SK-N-SH (cell line): ENCODE results near the gene PLPP2. TPM values are rescaled to one million over a fixed set of nuclear protein-coding genes. Genes with fewer than 3 reads are reported as not detected.

Source experiments
- CTCF ChIA-PET: fragments of 300-600, 350-600 bp; formaldehyde crosslinking; extraction: SDS; loops from one replicate; lab custom pipeline; 2021; lab: Yijun Ruan, JAX
- POLR2A ChIA-PET: fragments of 350-600 bp; sonication (Branson Sonifier 250); formaldehyde crosslinking; extraction: SDS; loops from one replicate; lab custom pipeline; 2020; ENCODE audit warnings: antibody characterized with exemption, inconsistent platforms; lab: Yijun Ruan, JAX
- DNase-seq: peaks from one replicate; pipeline ENCODE4 v3.0.0; 2012
- H2AFZ ChIP-seq: fragments of 200-600 bp; sonication (generic); 2 replicates; pipeline ENCODE4 v1.8.1; 2016; ENCODE audit warnings: antibody characterized with exemption, mild to moderate bottlenecking, low read depth
- H3F3A ChIP-seq: fragments of 200-600 bp; sonication (generic); replicated peaks from 2 replicates; pipeline ENCODE3; 2016; ENCODE audit warnings: antibody characterized with exemption, mild to moderate bottlenecking; ENCODE audit not compliant: insufficient read depth
- H3K27ac ChIP-seq, 2 experiments: fragments of 200-500 bp in 1 of 2; fragments of 200-600 bp in 1 of 2; sonication (Bioruptor generic) in 1 of 2; sonication (generic), shearing (Covaris generic) in 1 of 2; 2 replicates each; pipeline versions ENCODE4 v1.5.1 to v1.6.1; 2014 to 2016; ENCODE audit warnings: low read depth in 2 of 2, inconsistent platforms in 1 of 2, low read length in 1 of 2, mild to moderate bottlenecking in 1 of 2, mixed read lengths in 1 of 2
- H3K27me3 ChIP-seq: fragments of 200-600 bp; sonication (generic), shearing (Covaris generic); 2 replicates; pipeline ENCODE4 v1.6.1; 2016; ENCODE audit warnings: mixed run types; ENCODE audit not compliant: insufficient read depth
- H3K36me3 ChIP-seq, 2 experiments: fragments of 200-500 bp in 1 of 2; fragments of 200-600 bp in 1 of 2; sonication (Bioruptor generic) in 1 of 2; sonication (generic) in 1 of 2; replicated peaks in 1 of 2; 2 replicates each; pipeline versions ENCODE3 to v1.5.1; 2014 to 2016; ENCODE audit warnings: low read length in 1 of 2, mild to moderate bottlenecking in 1 of 2; ENCODE audit not compliant: insufficient read depth in 2 of 2, control insufficient read depth in 1 of 2
- H3K4me1 ChIP-seq, 2 experiments: fragments of 200-500 bp in 1 of 2; fragments of 200-600 bp in 1 of 2; sonication (Bioruptor generic) in 1 of 2; sonication (generic), shearing (Covaris generic) in 1 of 2; 2 replicates each; pipeline versions ENCODE4 v1.5.1 to v1.6.1; 2014 to 2016; ENCODE audit warnings: low read depth in 1 of 2, low read length in 1 of 2, mixed run types in 1 of 2; ENCODE audit not compliant: insufficient read depth in 2 of 2, control insufficient read depth in 1 of 2
- H3K4me2 ChIP-seq: fragments of 200-600 bp; sonication (generic), shearing (Covaris generic); 2 replicates; pipeline ENCODE4 v1.6.1; 2017; ENCODE audit warnings: mixed run types
- H3K4me3 ChIP-seq, 2 experiments: fragments of 200-500 bp in 1 of 2; fragments of 200-600 bp in 1 of 2; sonication (Bioruptor generic) in 1 of 2; sonication (generic), shearing (Covaris generic) in 1 of 2; 2 replicates each; pipeline versions ENCODE4 v1.5.1 to v1.8.1; 2014 to 2016; ENCODE audit warnings: low read depth in 2 of 2, inconsistent platforms in 1 of 2, low read length in 1 of 2, mild to moderate bottlenecking in 1 of 2, mixed read lengths in 1 of 2, moderate library complexity in 1 of 2
- H3K79me2 ChIP-seq: fragments of 200-600 bp; sonication (generic); 2 replicates; pipeline ENCODE4 v1.8.1; 2017; ENCODE audit warnings: mild to moderate bottlenecking; ENCODE audit not compliant: insufficient read depth
- H3K9ac ChIP-seq: fragments of 200-600 bp; sonication (generic); 2 replicates; pipeline ENCODE4 v1.6.1; 2017; ENCODE audit warnings: mixed run types
- H3K9me2 ChIP-seq: fragments of 200-600 bp; sonication (generic); 2 replicates; pipeline ENCODE4 v1.6.1; 2017; ENCODE audit warnings: mixed run types
- H3K9me3 ChIP-seq: fragments of 200-600 bp; sonication (generic); 2 replicates; pipeline ENCODE4 v1.6.1; 2017; ENCODE audit warnings: mixed run types, mild to moderate bottlenecking, moderate library complexity
- H4K20me1 ChIP-seq: fragments of 200-600 bp; sonication (generic); 2 replicates; pipeline ENCODE4 v1.6.1; 2017; ENCODE audit warnings: mild to moderate bottlenecking, mixed run types; ENCODE audit not compliant: insufficient read depth
- CHD2 ChIP-seq: fragments of 150-350 bp; IDR thresholded peaks from 2 replicates; pipeline ENCODE4 v1.6.1; 2018; ENCODE audit warnings: low read length; ENCODE audit not compliant: partially characterized antibody
- FOXJ3 ChIP-seq: sonication (generic); formaldehyde crosslinking; IDR thresholded peaks from 2 replicates; pipeline ENCODE4 v1.5.1; 2020; ENCODE audit warnings: mild to moderate bottlenecking, missing genetic modification reagents
- GATA2 ChIP-seq: sonication (generic); formaldehyde crosslinking; IDR thresholded peaks from 2 replicates; pipeline ENCODE4 v1.5.0; 2020; ENCODE audit warnings: mild to moderate bottlenecking, missing genetic modification reagents
- IRF3 ChIP-seq: fragments of 150-350 bp; IDR thresholded peaks from 2 replicates; pipeline ENCODE4 v1.6.1; 2016; ENCODE audit warnings: mild to moderate bottlenecking, low read depth, low read length
- MEF2A ChIP-seq: IDR thresholded peaks from 2 replicates; pipeline ENCODE4 v1.4.0; 2012; ENCODE audit warnings: low read depth, borderline replicate concordance
- RFX5 ChIP-seq: IDR thresholded peaks from 2 replicates; pipeline ENCODE4 v1.6.1; 2012; ENCODE audit warnings: mild to moderate bottlenecking, improper control_type of control experiment, low read length
- SIN3A ChIP-seq: IDR thresholded peaks from 2 replicates; pipeline ENCODE4 v1.6.1; 2012; ENCODE audit warnings: low read depth, mild to moderate bottlenecking, low read length, moderate library complexity, borderline replicate concordance
- TCF12 ChIP-seq: IDR thresholded peaks from 2 replicates; pipeline ENCODE4 v1.4.0; 2012
- TEAD4 ChIP-seq: IDR thresholded peaks from 2 replicates; pipeline ENCODE4 v1.4.0; 2012; ENCODE audit warnings: mild to moderate bottlenecking, borderline replicate concordance; ENCODE audit not compliant: insufficient read depth
- WGBS: methylation state at CpG from one replicate; pipeline ENCODE4 v1.1.6; 2017; ENCODE audit warnings: low lambda C conversion rate; 5-methylcytosine and 5-hydroxymethylcytosine counted together
- polyA plus RNA-seq, 3 experiments: library from polyadenylated mRNA; depleted of rRNA; stranded (reverse); fragments of >200 nt; gene quantifications; 2 replicates each; pipeline ENCODE4 v1.2.3, GENCODE V29; 2012

The PLPP2 gene
- polyA plus RNA-seq, 1 of the 3 experiments (the other 2 are of a cell fraction) = 33.6 TPM

- peak; percentile 77 for DNase-seq
- peak overlapping the region in 1 of 2 experiments; percentile 25; a peak in 2 of 4 replicates for H3K4me3 ChIP-seq
- H3K4me2 ChIP-seq = no peak overlapping the region
- no peaks in the 10 kb centered on the region for H4K20me1 ChIP-seq
- no peaks in the 10 kb centered on the region for H3K79me2 ChIP-seq
- H3F3A ChIP-seq = peaks cover 3% of the 10 kb centered on the region
- ChIA-PET POLR2A (no interaction called here), CTCF (interaction anchor here (3.4 kb wide), 1 partner anchor 25 kb away, joined by 17 read pairs; no protein-coding TSS in a partner anchor)
- no peaks in the 10 kb centered on the region for H3K9me2 ChIP-seq
- H3K9me3 ChIP-seq = no peaks in the 10 kb centered on the region
- 61% methylated on average over 24 of the region's 71 CpGs for WGBS
- TF ChIP-seq SIN3A = no peak
- no peak for TF ChIP-seq IRF3
- no peak for TF ChIP-seq TCF12
- no peak for TF ChIP-seq TEAD4
- TF ChIP-seq GATA2 = no peak
- TF ChIP-seq RFX5 = no peak
- TF ChIP-seq FOXJ3 (CRISPR knock-in tag) = no peak
- TF ChIP-seq CHD2 = no peak
- no peaks in the 10 kb centered on the region for H3K27me3 ChIP-seq
- H3K4me1 ChIP-seq = no peaks in the 10 kb centered on the region; a peak in 1 of 4 replicates
- H3K27ac ChIP-seq = no peak overlapping the region
- no peak overlapping the region for H3K9ac ChIP-seq
- no peaks in the 10 kb centered on the region for H3K36me3 ChIP-seq
- no peak overlapping the region for H2AFZ ChIP-seq
Measured at GRCh38 chr19:291561-292280, 518 bp upstream of the PLPP2 start.

- H3F3A ChIP-seq = peaks cover 3% of the 10 kb centered on the region
- peak; percentile 68 for DNase-seq
- peak overlapping the region; percentile 76 for H3K4me2 ChIP-seq
- peak overlapping the region; percentile 68; the same call in 1 of the 2 replicates for H2AFZ ChIP-seq
- no peaks in the 10 kb centered on the region for H3K79me2 ChIP-seq
- CTCF ChIA-PET = interaction anchor here (1.3 kb wide), 1 partner anchor 23 kb away, joined by 5 read pairs; no protein-coding TSS in a partner anchor
- no peaks in the 10 kb centered on the region for H3K27me3 ChIP-seq
- peak overlapping the region; percentile 52 for H3K9ac ChIP-seq
- H3K4me1 ChIP-seq = no peaks in the 10 kb centered on the region; a peak in 1 of 4 replicates
- TF ChIP-seq MEF2A = no peak
- no peak for TF ChIP-seq TEAD4
- TF ChIP-seq, all 33 proteins: peak for 0
- Histone ChIP-seq H3K27ac (no peak overlapping the region), H3K36me3 (no peaks in the 10 kb centered on the region), H3K9me2 (no peaks in the 10 kb centered on the region), H4K20me1 (no peaks in the 10 kb centered on the region), H3K9me3 (no peaks in the 10 kb centered on the region), H3K4me3 (peak overlapping the region; percentile 52 to 54)
- POLR2A ChIA-PET = no interaction called here
- 18% methylated on average over 12 of the region's 51 CpGs for WGBS
Measured at GRCh38 chr19:290372-291005, 714 bp downstream of the PLPP2 start.
